H1 (cell line): ENCODE results near the gene DIPK2B. TPM values are rescaled to one million over a fixed set of nuclear protein-coding genes. Genes with fewer than 3 reads are reported as not detected.

Experiments
- CTCF ChIA-PET: fragments of 300-600 bp; sonication (Branson Sonifier 250); formaldehyde crosslinking; loops from one replicate; lab custom pipeline; 2021; ENCODE audit not compliant: partially characterized antibody; lab: Charles Lee
- POLR2A ChIA-PET: fragments of 300-600 bp; sonication (Branson Sonifier 250); formaldehyde crosslinking; loops from one replicate; lab custom pipeline; 2021; ENCODE audit warnings: inconsistent platforms; ENCODE audit not compliant: partially characterized antibody; lab: Charles Lee
- DNase-seq, 2 experiments: peaks; one replicate each; pipeline versions ENCODE4 v3.0.0 to v3.0.0-alpha.2; 2010 to 2022; ENCODE audit warnings: low spot score in 2 of 2, low read depth in 1 of 2, mixed read lengths in 1 of 2
- FAIRE-seq: peaks from 2 replicates; lab custom pipeline; 2011; peaks lifted over from hg19 to GRCh38; lab: Jason Lieb, UNC
- H2AFZ ChIP-seq: 2 replicates; pipeline ENCODE4 v1.8.1; 2012; ENCODE audit warnings: low read length, inconsistent platforms
- H2AK5ac ChIP-seq: 2 replicates; pipeline ENCODE4 v1.6.1; 2013; ENCODE audit warnings: low read depth, low read length
- H2BK120ac ChIP-seq: replicated peaks from 2 replicates; pipeline ENCODE3; 2013; ENCODE audit warnings: low read depth, low read length, inconsistent platforms
- H2BK12ac ChIP-seq: 2 replicates; pipeline ENCODE4 v1.6.1; 2013; ENCODE audit warnings: low read depth, low read length
- H2BK15ac ChIP-seq: 2 replicates; pipeline ENCODE4 v1.6.1; 2013; ENCODE audit warnings: low read length
- H2BK20ac ChIP-seq: 2 replicates; pipeline ENCODE4 v1.6.1; 2013; ENCODE audit warnings: low read length
- H2BK5ac ChIP-seq: 2 replicates; pipeline ENCODE4 v1.6.1; 2013; ENCODE audit warnings: low read depth, low read length
- H3K14ac ChIP-seq: 2 replicates; pipeline ENCODE4 v1.6.1; 2013; ENCODE audit warnings: inconsistent platforms; ENCODE audit not compliant: insufficient read length
- H3K18ac ChIP-seq: 2 replicates; pipeline ENCODE4 v1.6.1; 2013; ENCODE audit warnings: low read length; ENCODE audit errors: extremely low read depth
- H3K23ac ChIP-seq: 2 replicates; pipeline ENCODE4 v1.6.1; 2013; ENCODE audit warnings: inconsistent platforms; ENCODE audit not compliant: insufficient read length
- H3K23me2 ChIP-seq: 2 replicates; pipeline ENCODE4 v1.6.1; 2013; ENCODE audit warnings: low read depth, low read length
- H3K27ac ChIP-seq: 2 replicates; pipeline ENCODE4 v1.6.1; 2011; ENCODE audit warnings: low read depth, low read length, inconsistent platforms
- H3K27me3 ChIP-seq, 4 experiments: replicated peaks in 1 of 4; 1 replicate in 1 of 4; 2 replicates in 3 of 4; pipeline versions ENCODE4 v1.6.1 to v1.8.1; 2011 to 2013; ENCODE audit warnings: low read length in 3 of 4, mild to moderate bottlenecking in 3 of 4, inconsistent platforms in 2 of 4, mixed read lengths in 2 of 4, moderate library complexity in 1 of 4; ENCODE audit not compliant: control insufficient read depth in 3 of 4, insufficient read depth in 3 of 4; ENCODE audit errors: extremely low read depth in 1 of 4
- H3K36me3 ChIP-seq, 4 experiments: 2 replicates each; pipeline versions ENCODE4 v1.6.1 to v1.8.1; 2011 to 2013; ENCODE audit warnings: mild to moderate bottlenecking in 4 of 4, low read length in 3 of 4, moderate library complexity in 2 of 4, control low read depth in 1 of 4, inconsistent platforms in 1 of 4; ENCODE audit not compliant: insufficient read depth in 4 of 4, control insufficient read depth in 2 of 4
- H3K4ac ChIP-seq: replicated peaks from 2 replicates; pipeline ENCODE3; 2013; ENCODE audit warnings: low read length, low read depth, mixed read lengths, inconsistent platforms; ENCODE audit not compliant: insufficient read length
- H3K4me1 ChIP-seq, 4 experiments: replicated peaks in 1 of 4; 1 replicate in 1 of 4; 2 replicates in 3 of 4; pipeline versions ENCODE4 v1.6.1 to v1.8.1; 2011 to 2013; ENCODE audit warnings: low read length in 3 of 4, inconsistent platforms in 2 of 4, mixed read lengths in 1 of 4; ENCODE audit not compliant: insufficient read depth in 4 of 4, control insufficient read depth in 3 of 4
- H3K4me2 ChIP-seq, 2 experiments: 2 replicates each; pipeline versions ENCODE4 v1.6.1 to v1.8.1; 2011 to 2013; ENCODE audit warnings: low read depth in 2 of 2, low read length in 2 of 2, control low read depth in 1 of 2, inconsistent platforms in 1 of 2, mild to moderate bottlenecking in 1 of 2; ENCODE audit not compliant: insufficient read depth in 1 of 2
- H3K4me3 ChIP-seq, 4 experiments: fragments of 200-600, 300-600 bp in 1 of 4; sonication (generic), shearing (Covaris generic), sonication (Bioruptor Twin) in 1 of 4; 2 replicates each; pipeline versions ENCODE4 v1.5.1 to v1.8.1; 2011 to 2016; ENCODE audit warnings: low read length in 4 of 4, low read depth in 3 of 4, control low read depth in 2 of 4, inconsistent platforms in 2 of 4, mild to moderate bottlenecking in 2 of 4, mixed read lengths in 1 of 4, moderate library complexity in 1 of 4; ENCODE audit not compliant: insufficient read depth in 2 of 4; ENCODE audit errors: extremely low read depth in 1 of 4
- H3K56ac ChIP-seq: replicated peaks from 2 replicates; pipeline ENCODE3; 2013; ENCODE audit warnings: low read depth, mild to moderate bottlenecking, mixed read lengths, low read length, inconsistent platforms; ENCODE audit not compliant: insufficient read length
- H3K79me1 ChIP-seq: 2 replicates; pipeline ENCODE4 v1.6.1; 2013; ENCODE audit warnings: low read depth, low read length, control low read depth
- H3K79me2 ChIP-seq, 2 experiments: 2 replicates each; pipeline versions ENCODE4 v1.6.1 to v1.8.1; 2012 to 2013; ENCODE audit warnings: low read length in 2 of 2, mild to moderate bottlenecking in 2 of 2, inconsistent platforms in 1 of 2; ENCODE audit not compliant: insufficient read depth in 2 of 2, control insufficient read depth in 1 of 2
- H3K9ac ChIP-seq, 4 experiments: replicated peaks in 1 of 4; 1 replicate in 1 of 4; 2 replicates in 3 of 4; pipeline versions ENCODE4 v1.6.1 to v1.8.1; 2011 to 2013; ENCODE audit warnings: low read depth in 3 of 4, low read length in 3 of 4, control low read depth in 2 of 4, mild to moderate bottlenecking in 2 of 4, moderate library complexity in 2 of 4, inconsistent platforms in 1 of 4; ENCODE audit errors: extremely low read depth in 1 of 4
- H3K9me3 ChIP-seq, 2 experiments: 2 replicates each; pipeline versions ENCODE4 v1.6.1 to v1.8.1; 2012 to 2013; ENCODE audit warnings: mild to moderate bottlenecking in 2 of 2, moderate library complexity in 2 of 2, control low read depth in 1 of 2, inconsistent platforms in 1 of 2, low read depth in 1 of 2, low read length in 1 of 2, mixed read lengths in 1 of 2; ENCODE audit not compliant: insufficient read depth in 2 of 2
- H4K20me1 ChIP-seq, 2 experiments: replicated peaks in 1 of 2; 2 replicates each; pipeline versions ENCODE3 to v1.8.1; 2011 to 2013; ENCODE audit warnings: inconsistent platforms in 2 of 2, low read length in 2 of 2, mild to moderate bottlenecking in 1 of 2; ENCODE audit not compliant: insufficient read depth in 2 of 2, control insufficient read depth in 1 of 2
- H4K5ac ChIP-seq: 2 replicates; pipeline ENCODE4 v1.6.1; 2013; ENCODE audit warnings: low read length, low read depth, mixed read lengths, inconsistent platforms; ENCODE audit not compliant: insufficient read length
- H4K8ac ChIP-seq: 2 replicates; pipeline ENCODE4 v1.8.0; 2013; ENCODE audit warnings: mild to moderate bottlenecking, moderate library complexity, low read length, inconsistent platforms; ENCODE audit not compliant: insufficient read depth; ENCODE audit errors: extremely low read depth
- H4K91ac ChIP-seq: replicated peaks from 2 replicates; pipeline ENCODE3; 2013; ENCODE audit warnings: low read length, mixed read lengths, inconsistent platforms; ENCODE audit not compliant: insufficient read length
- BACH1 ChIP-seq: IDR thresholded peaks from 2 replicates; pipeline ENCODE4 v1.6.1; 2012; ENCODE audit warnings: low read length, improper control_type of control experiment
- BCL11A ChIP-seq, 2 experiments: IDR thresholded peaks; one replicate each; pipeline ENCODE4 v1.6.1; 2011; ENCODE audit warnings: low read depth in 2 of 2, low read length in 2 of 2, mild to moderate bottlenecking in 2 of 2
- CEBPB ChIP-seq: IDR thresholded peaks from 2 replicates; pipeline ENCODE4 v1.6.1; 2012; ENCODE audit warnings: low read depth, low read length
- EP300 ChIP-seq, 2 experiments: IDR thresholded peaks; 1 replicate in 1 of 2; 2 replicates in 1 of 2; pipeline ENCODE4 v1.6.1; 2011 to 2012; ENCODE audit warnings: low read depth in 2 of 2, low read length in 2 of 2, mild to moderate bottlenecking in 2 of 2, borderline replicate concordance in 1 of 2, inconsistent platforms in 1 of 2, moderate library complexity in 1 of 2
- JUND ChIP-seq: IDR thresholded peaks from 2 replicates; pipeline ENCODE4 v1.6.1; 2011; ENCODE audit warnings: mild to moderate bottlenecking, improper control_type of control experiment, low read length
- MAFK ChIP-seq: IDR thresholded peaks from 2 replicates; pipeline ENCODE4 v1.6.1; 2012; ENCODE audit warnings: low read depth, mild to moderate bottlenecking, improper control_type of control experiment, low read length
- RAD21 ChIP-seq, 2 experiments: IDR thresholded peaks in 1 of 2; conservative IDR thresholded peaks in 1 of 2; 2 replicates each; pipeline ENCODE4 v1.6.1; 2011; ENCODE audit warnings: low read depth in 2 of 2, low read length in 2 of 2, improper control_type of control experiment in 1 of 2, inconsistent platforms in 1 of 2, mild to moderate bottlenecking in 1 of 2, moderate library complexity in 1 of 2
- TBP ChIP-seq: IDR thresholded peaks from 2 replicates; pipeline ENCODE4 v1.6.1; 2011; ENCODE audit warnings: low read depth, low read length, improper control_type of control experiment
- TCF12 ChIP-seq: IDR thresholded peaks from 2 replicates; pipeline ENCODE4 v1.6.1; 2011; ENCODE audit warnings: low read depth, mild to moderate bottlenecking, low read length
- USF2 ChIP-seq: IDR thresholded peaks from 2 replicates; pipeline ENCODE4 v1.6.1; 2011; ENCODE audit warnings: low read length, improper control_type of control experiment
- WGBS, 2 experiments: shearing (Covaris generic) in 1 of 2; methylation state at CpG; one replicate each; pipeline versions ENCODE4 v1.1.6 to v1.1.7; 2013 to 2015; ENCODE audit warnings: low lambda C conversion rate in 2 of 2, mixed read lengths in 2 of 2, inconsistent platforms in 1 of 2, low coverage in 1 of 2, missing lambda C conversion rate in 1 of 2; ENCODE audit not compliant: insufficient replicate concordance in 2 of 2, insufficient coverage in 1 of 2, insufficient read length in 1 of 2; ENCODE audit errors: extremely low coverage in 1 of 2, missing lambda C conversion rate in 1 of 2; 5-methylcytosine and 5-hydroxymethylcytosine counted together
- polyA plus RNA-seq, 7 experiments: library from polyadenylated mRNA; depleted of rRNA in 3 of 7; stranded (reverse) in 5 of 7; unstranded in 2 of 7; fragments of >200 nt in 5 of 7; fragments of 200-250 nt in 2 of 7; gene quantifications; 1 replicate in 5 of 7; 2 replicates in 1 of 7; 4 replicates in 1 of 7; pipeline versions ENCODE4 v1.2.1 to v1.2.3, GENCODE V29; 2011 to 2013; ENCODE audit warnings: missing spikeins in 2 of 7, mixed read lengths in 2 of 7
- total RNA-seq: library from RNA; stranded (reverse); fragmentation: NEBNext Ultra II Directional; extraction: Animal tissue kit (Norgen Biotek cat#: 25700); gene quantifications from 2 replicates; pipeline ENCODE4 v1.2.1, GENCODE V29; 2021
- TF ChIP-seq, protein P1 (sequence below), 3 experiments: IDR thresholded peaks; 1 replicate in 2 of 3; 2 replicates in 1 of 3; pipeline versions ENCODE4 v1.5.1 to v1.6.1; 2011; ENCODE audit warnings: low read length in 3 of 3, mild to moderate bottlenecking in 3 of 3, inconsistent platforms in 2 of 3, low read depth in 1 of 3, moderate library complexity in 1 of 3; ENCODE audit not compliant: insufficient read depth in 1 of 3; ENCODE audit errors: control extremely low read depth in 1 of 3

DIPK2B gene
- total and polyA plus RNA-seq, 2 of the 8 experiments (the other 6 are each of a cell fraction or from before 2014, with no cell fraction given): not detected

GRCh38 chrX:45232139-45232538, 31.5 kb upstream of the DIPK2B start:
- H3K56ac ChIP-seq: no peak overlapping the region
- no peak overlapping the region for H4K91ac ChIP-seq
- H4K5ac ChIP-seq: no peak overlapping the region
- H3K23ac ChIP-seq: no peak overlapping the region
- H2BK120ac ChIP-seq: no peak overlapping the region
- H3K9ac ChIP-seq: no peak overlapping the region
- no peak overlapping the region for H2BK5ac ChIP-seq
- no peak overlapping the region for H2BK15ac ChIP-seq
- H2AK5ac ChIP-seq: no peak overlapping the region
- H2BK20ac ChIP-seq: no peak overlapping the region
- H3K18ac ChIP-seq: no peak overlapping the region
- FAIRE-seq (no peak), DNase-seq (no peak)
- H4K20me1 ChIP-seq: no peaks in the 10 kb centered on the region
- H3K4ac ChIP-seq: no peak overlapping the region
- no peaks in the 10 kb centered on the region for H3K9me3 ChIP-seq
- H4K8ac ChIP-seq: no peak overlapping the region
- no peaks in the 10 kb centered on the region for H3K36me3 ChIP-seq
- H3K27me3 ChIP-seq: no peaks in the 10 kb centered on the region
- no peak overlapping the region for H3K4me3 ChIP-seq
- H2AFZ ChIP-seq: no peak overlapping the region
- no peak overlapping the region for H3K4me2 ChIP-seq
- H3K4me1 ChIP-seq: no peaks in the 10 kb centered on the region
- no peak overlapping the region for H3K14ac ChIP-seq
- no peak overlapping the region for H3K27ac ChIP-seq
- H3K79me2 ChIP-seq: no peaks in the 10 kb centered on the region
- 85% methylated on average over 2 of the region's 3 CpGs; no CpG with 5 or more reads in 1 of the 2 experiments for WGBS, 2 experiments
- H3K23me2 ChIP-seq: no peaks in the 10 kb centered on the region
- POLR2A ChIA-PET: no interaction called here
- H2BK12ac ChIP-seq: no peak overlapping the region
- no peaks in the 10 kb centered on the region for H3K79me1 ChIP-seq
- CTCF ChIA-PET: interaction anchor here (0.6 kb wide), 1 partner anchor 550 kb away, joined by 3 read pairs; no protein-coding TSS in a partner anchor
- TF ChIP-seq CEBPB (no peak), TCF12 (no peak), JUND (no peak), MAFK (no peak), TBP (no peak), BACH1 (no peak), USF2 (no peak), BCL11A (IDR thresholded peaks at IDR 0.05; ENCODE audit: low read depth in 2 of 2, low read length in 2 of 2) (no peak), EP300 (IDR thresholded peaks at IDR 0.05; ENCODE audit: borderline replicate concordance in 1 of 2, low read depth in 2 of 2, low read length in 2 of 2) (no peak), RAD21 (IDR thresholded peaks at IDR 0.05 in 1 of 2, conservative IDR thresholded peaks at IDR 0.05 in 1 of 2; ENCODE audit: low read depth in 2 of 2, low read length in 2 of 2) (no peak)
- TF ChIP-seq, protein P1, sequence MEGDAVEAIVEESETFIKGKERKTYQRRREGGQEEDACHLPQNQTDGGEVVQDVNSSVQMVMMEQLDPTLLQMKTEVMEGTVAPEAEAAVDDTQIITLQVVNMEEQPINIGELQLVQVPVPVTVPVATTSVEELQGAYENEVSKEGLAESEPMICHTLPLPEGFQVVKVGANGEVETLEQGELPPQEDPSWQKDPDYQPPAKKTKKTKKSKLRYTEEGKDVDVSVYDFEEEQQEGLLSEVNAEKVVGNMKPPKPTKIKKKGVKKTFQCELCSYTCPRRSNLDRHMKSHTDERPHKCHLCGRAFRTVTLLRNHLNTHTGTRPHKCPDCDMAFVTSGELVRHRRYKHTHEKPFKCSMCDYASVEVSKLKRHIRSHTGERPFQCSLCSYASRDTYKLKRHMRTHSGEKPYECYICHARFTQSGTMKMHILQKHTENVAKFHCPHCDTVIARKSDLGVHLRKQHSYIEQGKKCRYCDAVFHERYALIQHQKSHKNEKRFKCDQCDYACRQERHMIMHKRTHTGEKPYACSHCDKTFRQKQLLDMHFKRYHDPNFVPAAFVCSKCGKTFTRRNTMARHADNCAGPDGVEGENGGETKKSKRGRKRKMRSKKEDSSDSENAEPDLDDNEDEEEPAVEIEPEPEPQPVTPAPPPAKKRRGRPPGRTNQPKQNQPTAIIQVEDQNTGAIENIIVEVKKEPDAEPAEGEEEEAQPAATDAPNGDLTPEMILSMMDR (IDR thresholded peaks at IDR 0.05; ENCODE audit: control extremely low read depth in 1 of 3, insufficient read depth in 1 of 3, low read depth in 1 of 3, low read length in 3 of 3): no peak
